Measurements from ENCODE around the gene MAPKAPK5. TPM values are rescaled to one million over a fixed set of nuclear protein-coding genes. Genes with fewer than 3 reads are reported as not detected.

The MAPKAPK5 gene
- 10 to 100 TPM; 59.6 to 68.1 TPM for total RNA-seq
- 10 to 100 TPM; 36.6 to 43.0 TPM for polyA plus RNA-seq

- DNase-seq: peak; percentile 96 to 99 (median 97)
- intact Hi-C loops (cut with micrococcal nuclease): loop anchor here (2.0 to 5.0 kb wide), 3 partner anchors 171 to 577 kb away; partner anchors contain the start of genes ERP29, PTPN11, TMEM116 and TRAFD1
- H3K9me3 Mint-ChIP-seq: peaks cover 0 to 4% (median 0%) of the 10 kb centered on the region in 8 donors
- Histone ChIP-seq H3K9me3 (ENCODE audit: control insufficient read depth in 1 of 2, low read length in 2 of 2) (no peaks in the 10 kb centered on the region), H3K4me3 (ENCODE audit: low read length in 2 of 2) (peak within 1 kb of the TSS; percentile 95 to 97), H3K27me3 (ENCODE audit: insufficient read depth, low read length) (no peaks in the 10 kb centered on the region), H3K4me1 (ENCODE audit: insufficient read depth, low read length) (peaks cover 46% of the 10 kb centered on the region), H3K36me3 (ENCODE audit: insufficient read depth, low read length) (no peaks in the 10 kb centered on the region), H3K27ac (ENCODE audit: low read depth, low read length) (peak within 1 kb of the TSS; percentile 84)
- peaks cover 42 to 80% (median 58%) of the 10 kb centered on the region in 4 donors for H3K4me1 Mint-ChIP-seq
- CTCF ChIA-PET (ENCODE audit: partially characterized antibody): interaction anchor here (0.7 to 2.7 kb wide), 4 partner anchors 9 to 29 kb away, joined by 3 to 9 read pairs (median 5); no protein-coding TSS in a partner anchor
- H3K27me3 Mint-ChIP-seq: peaks cover 0 to 1% of the 10 kb centered on the region in 2 donors
- H3K27ac Mint-ChIP-seq: peak within 1 kb of the TSS; percentile 98 to 100 (median 100)
- H3K4me3 Mint-ChIP-seq: peak within 1 kb of the TSS; percentile 96 to 99 (median 99)
- peaks cover 35 to 45% of the 10 kb centered on the region in 2 donors for H3K36me3 Mint-ChIP-seq
- POLR2A ChIA-PET (ENCODE audit: partially characterized antibody): interaction anchor here (0.5 to 2.6 kb wide), 23 partner anchors 10 to 1373 kb away, joined by 3 to 29 read pairs (median 5); partner anchors contain the start of genes ACAD10, ATXN2, BRAP and ERP29
Observed at GRCh38 chr12:111841750-111842555, at the start of gene MAPKAPK5. TSS of gene MAPKAPK5 (plus strand) at chr12:111842228. CDS start at chr12:111842734, 506 bp downstream.

DNA sequence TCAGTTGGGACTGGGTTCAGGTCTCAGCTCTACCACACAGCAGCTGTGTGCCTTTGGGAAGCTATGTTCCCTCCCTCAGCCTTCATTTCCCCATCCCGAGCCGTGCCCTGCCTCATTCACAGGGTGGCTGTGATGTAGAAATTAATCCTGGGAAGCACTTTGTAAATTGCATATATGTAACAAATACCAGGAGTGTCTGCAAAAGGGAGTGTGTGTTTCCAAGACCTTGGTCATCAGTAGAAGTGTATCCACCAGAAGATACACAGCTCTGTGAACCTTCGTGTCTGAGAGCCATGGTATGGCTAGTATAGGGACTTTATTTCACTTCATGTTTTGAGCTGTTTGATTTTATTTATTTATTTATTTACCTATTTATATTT lies 49.2 kb upstream of the MAPKAPK5 start:
- no peaks in the 10 kb centered on the region for H3K4me1 Mint-ChIP-seq
- Histone ChIP-seq H3K27me3 (ENCODE audit: insufficient read depth, low read length) (no peaks in the 10 kb centered on the region), H3K36me3 (ENCODE audit: insufficient read depth, low read length) (no peaks in the 10 kb centered on the region), H3K9me3 (ENCODE audit: control insufficient read depth in 1 of 2, low read length in 2 of 2) (no peaks in the 10 kb centered on the region), H3K27ac (ENCODE audit: low read depth, low read length) (no peak overlapping the region), H3K4me1 (ENCODE audit: insufficient read depth, low read length) (no peaks in the 10 kb centered on the region), H3K4me3 (ENCODE audit: low read length in 2 of 2) (no peak overlapping the region)
- POLR2A ChIA-PET (ENCODE audit: partially characterized antibody): no interaction called here
- no peak overlapping the region for H3K4me3 Mint-ChIP-seq
- DNase-seq: no peak
- H3K27ac Mint-ChIP-seq: no peak overlapping the region
- no peaks in the 10 kb centered on the region for H3K36me3 Mint-ChIP-seq
- no peaks in the 10 kb centered on the region for H3K9me3 Mint-ChIP-seq
- no peaks in the 10 kb centered on the region for H3K27me3 Mint-ChIP-seq
- CTCF ChIA-PET (ENCODE audit: partially characterized antibody): interaction anchor here (1.1 kb wide), 1 partner anchor 20 kb away, joined by 3 read pairs; no protein-coding TSS in a partner anchor
- intact Hi-C loops (cut with micrococcal nuclease): no loop called here

DNA sequence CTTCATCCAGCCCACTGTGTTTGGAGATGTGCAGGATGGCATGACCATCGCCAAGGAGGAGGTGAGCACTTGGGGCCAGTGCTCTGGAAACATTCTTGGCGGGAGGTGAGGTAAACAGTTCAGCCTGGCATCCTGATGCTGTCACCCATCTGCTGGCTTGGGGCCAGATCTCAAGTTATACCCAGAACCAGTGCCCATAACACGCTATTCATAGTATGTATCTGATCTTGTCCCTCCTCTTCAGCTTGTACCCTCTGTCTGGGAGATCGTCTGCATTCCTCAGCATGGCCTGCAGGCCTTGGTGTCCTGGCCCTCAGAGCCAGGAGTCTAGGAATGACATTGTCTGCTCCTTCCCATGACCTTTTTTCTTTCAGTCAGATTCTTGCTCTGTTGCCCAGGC lies 43.8 kb upstream of the MAPKAPK5 start:
- H3K9me3 Mint-ChIP-seq: no peaks in the 10 kb centered on the region
- no peaks in the 10 kb centered on the region for H3K36me3 ChIP-seq (ENCODE audit: insufficient read depth, low read length)
- no peak overlapping the region for H3K4me3 ChIP-seq (ENCODE audit: low read length in 2 of 2)
- H3K27ac ChIP-seq (ENCODE audit: low read depth, low read length): no peak overlapping the region
- CTCF ChIA-PET (ENCODE audit: partially characterized antibody): no interaction called here
- no peaks in the 10 kb centered on the region for H3K27me3 Mint-ChIP-seq
- no peaks in the 10 kb centered on the region for H3K4me1 Mint-ChIP-seq
- POLR2A ChIA-PET (ENCODE audit: partially characterized antibody): no interaction called here
- H3K4me1 ChIP-seq (ENCODE audit: insufficient read depth, low read length): no peaks in the 10 kb centered on the region
- H3K4me3 Mint-ChIP-seq: peak overlapping the region in 1 of 8 donors; percentile 23
- DNase-seq: no peak
- H3K9me3 ChIP-seq (ENCODE audit: control insufficient read depth in 1 of 2, low read length in 2 of 2): no peaks in the 10 kb centered on the region
- intact Hi-C loops (cut with micrococcal nuclease): no loop called here
- no peaks in the 10 kb centered on the region for H3K27me3 ChIP-seq (ENCODE audit: insufficient read depth, low read length)
- H3K36me3 Mint-ChIP-seq: no peaks in the 10 kb centered on the region
- H3K27ac Mint-ChIP-seq: no peak overlapping the region

DNA sequence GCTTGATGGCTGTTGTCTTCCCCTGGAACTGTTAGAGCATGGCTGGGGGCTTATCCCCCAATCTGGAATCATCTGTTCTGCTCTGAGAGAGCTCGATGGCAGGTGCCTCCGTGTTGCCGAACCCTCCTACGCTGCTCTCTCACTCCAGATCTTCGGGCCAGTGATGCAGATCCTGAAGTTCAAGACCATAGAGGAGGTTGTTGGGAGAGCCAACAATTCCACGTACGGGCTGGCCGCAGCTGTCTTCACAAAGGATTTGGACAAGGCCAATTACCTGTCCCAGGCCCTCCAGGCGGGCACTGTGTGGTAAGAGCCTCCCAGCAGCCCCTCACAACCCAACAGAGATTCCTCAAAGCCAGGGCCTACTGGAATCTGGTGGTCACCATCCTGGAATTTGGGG lies 42.3 kb upstream of the MAPKAPK5 start:
- no peaks in the 10 kb centered on the region for H3K4me1 Mint-ChIP-seq
- intact Hi-C loops (cut with micrococcal nuclease): no loop called here
- H3K36me3 ChIP-seq (ENCODE audit: insufficient read depth, low read length): no peaks in the 10 kb centered on the region
- ChIA-PET POLR2A (ENCODE audit: partially characterized antibody) (no interaction called here), CTCF (ENCODE audit: partially characterized antibody) (interaction anchor here (2.1 kb wide), 1 partner anchor 13 kb away, joined by 7 read pairs; no protein-coding TSS in a partner anchor)
- no peak overlapping the region for H3K4me3 Mint-ChIP-seq
- H3K9me3 Mint-ChIP-seq: no peaks in the 10 kb centered on the region
- H3K27ac ChIP-seq (ENCODE audit: low read depth, low read length): no peak overlapping the region
- no peaks in the 10 kb centered on the region for H3K27me3 ChIP-seq (ENCODE audit: insufficient read depth, low read length)
- H3K4me1 ChIP-seq (ENCODE audit: insufficient read depth, low read length): no peaks in the 10 kb centered on the region
- H3K36me3 Mint-ChIP-seq: no peaks in the 10 kb centered on the region
- H3K4me3 ChIP-seq (ENCODE audit: low read length in 2 of 2): no peak overlapping the region
- H3K27me3 Mint-ChIP-seq: no peaks in the 10 kb centered on the region
- H3K9me3 ChIP-seq (ENCODE audit: control insufficient read depth in 1 of 2, low read length in 2 of 2): no peaks in the 10 kb centered on the region
- no peak for DNase-seq
- no peak overlapping the region for H3K27ac Mint-ChIP-seq

GRCh38 chr12:111803038-111803626 lies 38.9 kb upstream of the MAPKAPK5 start:
- H3K4me3 ChIP-seq (ENCODE audit: low read length in 2 of 2): no peak overlapping the region
- Mint-ChIP-seq H3K27ac (no peak overlapping the region), H3K9me3 (no peaks in the 10 kb centered on the region), H3K27me3 (no peaks in the 10 kb centered on the region), H3K4me1 (no peaks in the 10 kb centered on the region), H3K4me3 (no peak overlapping the region), H3K36me3 (no peaks in the 10 kb centered on the region)
- H3K4me1 ChIP-seq (ENCODE audit: insufficient read depth, low read length): no peaks in the 10 kb centered on the region
- intact Hi-C loops (cut with micrococcal nuclease): no loop called here
- no peaks in the 10 kb centered on the region for H3K27me3 ChIP-seq (ENCODE audit: insufficient read depth, low read length)
- no peaks in the 10 kb centered on the region for H3K36me3 ChIP-seq (ENCODE audit: insufficient read depth, low read length)
- no peak for DNase-seq
- H3K27ac ChIP-seq (ENCODE audit: low read depth, low read length): no peak overlapping the region
- ChIA-PET POLR2A (ENCODE audit: partially characterized antibody) (no interaction called here), CTCF (ENCODE audit: partially characterized antibody) (interaction anchor here (1.0 to 1.5 kb wide), 2 partner anchors 10 to 12 kb away, joined by 3 to 4 read pairs; no protein-coding TSS in a partner anchor)
- H3K9me3 ChIP-seq (ENCODE audit: control insufficient read depth in 1 of 2, low read length in 2 of 2): no peaks in the 10 kb centered on the region

DNA sequence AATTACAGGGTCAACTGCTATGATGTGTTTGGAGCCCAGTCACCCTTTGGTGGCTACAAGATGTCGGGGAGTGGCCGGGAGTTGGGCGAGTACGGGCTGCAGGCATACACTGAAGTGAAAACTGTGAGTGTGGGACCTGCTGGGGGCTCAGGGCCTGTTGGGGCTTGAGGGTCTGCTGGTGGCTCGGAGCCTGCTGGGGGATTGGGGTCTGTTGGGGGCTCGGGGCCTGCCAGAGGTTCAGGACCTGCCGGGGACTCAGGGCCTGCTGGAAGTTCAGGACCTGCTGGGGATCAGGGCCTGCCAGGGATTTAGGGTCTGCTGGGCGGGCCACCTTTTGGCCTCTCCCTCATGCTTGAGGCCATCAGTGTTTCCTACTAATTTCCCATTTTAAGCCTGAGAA lies 38.2 kb upstream of the MAPKAPK5 start:
- H3K9me3 ChIP-seq (ENCODE audit: control insufficient read depth in 1 of 2, low read length in 2 of 2): no peaks in the 10 kb centered on the region
- no peaks in the 10 kb centered on the region for H3K9me3 Mint-ChIP-seq
- no peak overlapping the region for H3K4me3 Mint-ChIP-seq
- H3K36me3 Mint-ChIP-seq: no peaks in the 10 kb centered on the region
- POLR2A ChIA-PET (ENCODE audit: partially characterized antibody): interaction anchor here (1.7 kb wide), 1 partner anchor 9 kb away, joined by 3 read pairs; no protein-coding TSS in a partner anchor
- H3K27ac Mint-ChIP-seq: no peak overlapping the region
- H3K36me3 ChIP-seq (ENCODE audit: insufficient read depth, low read length): no peaks in the 10 kb centered on the region
- no peaks in the 10 kb centered on the region for H3K27me3 ChIP-seq (ENCODE audit: insufficient read depth, low read length)
- no peak for DNase-seq
- no peaks in the 10 kb centered on the region for H3K27me3 Mint-ChIP-seq
- H3K4me3 ChIP-seq (ENCODE audit: low read length in 2 of 2): no peak overlapping the region
- no peak overlapping the region for H3K27ac ChIP-seq (ENCODE audit: low read depth, low read length)
- CTCF ChIA-PET (ENCODE audit: partially characterized antibody): no interaction called here
- no peaks in the 10 kb centered on the region for H3K4me1 ChIP-seq (ENCODE audit: insufficient read depth, low read length)
- intact Hi-C loops (cut with micrococcal nuclease): no loop called here
- H3K4me1 Mint-ChIP-seq: no peaks in the 10 kb centered on the region

- Mint-ChIP-seq H3K27ac (no peak overlapping the region), H3K27me3 (no peaks in the 10 kb centered on the region), H3K36me3 (no peaks in the 10 kb centered on the region), H3K4me3 (no peak overlapping the region), H3K9me3 (no peaks in the 10 kb centered on the region), H3K4me1 (no peaks in the 10 kb centered on the region)
- Histone ChIP-seq H3K27me3 (ENCODE audit: insufficient read depth, low read length) (no peaks in the 10 kb centered on the region), H3K4me3 (ENCODE audit: low read length in 2 of 2) (no peak overlapping the region), H3K4me1 (ENCODE audit: insufficient read depth, low read length) (no peaks in the 10 kb centered on the region), H3K27ac (ENCODE audit: low read depth, low read length) (no peak overlapping the region), H3K36me3 (ENCODE audit: insufficient read depth, low read length) (no peaks in the 10 kb centered on the region), H3K9me3 (ENCODE audit: control insufficient read depth in 1 of 2, low read length in 2 of 2) (no peaks in the 10 kb centered on the region)
- DNase-seq: no peak
- ChIA-PET POLR2A (ENCODE audit: partially characterized antibody) (no interaction called here), CTCF (ENCODE audit: partially characterized antibody) (no interaction called here)
- intact Hi-C loops (cut with micrococcal nuclease): no loop called here
Observed at GRCh38 chr12:111806304-111806703, 35.7 kb upstream of the MAPKAPK5 start.
